SK-N-SH (cell line): ENCODE results near the gene DHRS12. TPM values are rescaled to one million over a fixed set of nuclear protein-coding genes. Genes with fewer than 3 reads are reported as not detected.

ENCODE experiments used
- CTCF ChIA-PET: fragments of 300-600, 350-600 bp; formaldehyde crosslinking; extraction: SDS; loops from one replicate; lab custom pipeline; 2021; lab: Yijun Ruan, JAX
- POLR2A ChIA-PET: fragments of 350-600 bp; sonication (Branson Sonifier 250); formaldehyde crosslinking; extraction: SDS; loops from one replicate; lab custom pipeline; 2020; ENCODE audit warnings: antibody characterized with exemption, inconsistent platforms; lab: Yijun Ruan, JAX
- DNase-seq: peaks from one replicate; pipeline ENCODE4 v3.0.0; 2012
- H2AFZ ChIP-seq: fragments of 200-600 bp; sonication (generic); 2 replicates; pipeline ENCODE4 v1.8.1; 2016; ENCODE audit warnings: antibody characterized with exemption, mild to moderate bottlenecking, low read depth
- H3F3A ChIP-seq: fragments of 200-600 bp; sonication (generic); replicated peaks from 2 replicates; pipeline ENCODE3; 2016; ENCODE audit warnings: antibody characterized with exemption, mild to moderate bottlenecking; ENCODE audit not compliant: insufficient read depth
- H3K27ac ChIP-seq, 2 experiments: fragments of 200-500 bp in 1 of 2; fragments of 200-600 bp in 1 of 2; sonication (Bioruptor generic) in 1 of 2; sonication (generic), shearing (Covaris generic) in 1 of 2; 2 replicates each; pipeline versions ENCODE4 v1.5.1 to v1.6.1; 2014 to 2016; ENCODE audit warnings: low read depth in 2 of 2, inconsistent platforms in 1 of 2, low read length in 1 of 2, mild to moderate bottlenecking in 1 of 2, mixed read lengths in 1 of 2
- H3K27me3 ChIP-seq: fragments of 200-600 bp; sonication (generic), shearing (Covaris generic); 2 replicates; pipeline ENCODE4 v1.6.1; 2016; ENCODE audit warnings: mixed run types; ENCODE audit not compliant: insufficient read depth
- H3K36me3 ChIP-seq, 2 experiments: fragments of 200-500 bp in 1 of 2; fragments of 200-600 bp in 1 of 2; sonication (Bioruptor generic) in 1 of 2; sonication (generic) in 1 of 2; replicated peaks in 1 of 2; 2 replicates each; pipeline versions ENCODE3 to v1.5.1; 2014 to 2016; ENCODE audit warnings: low read length in 1 of 2, mild to moderate bottlenecking in 1 of 2; ENCODE audit not compliant: insufficient read depth in 2 of 2, control insufficient read depth in 1 of 2
- H3K4me1 ChIP-seq, 2 experiments: fragments of 200-500 bp in 1 of 2; fragments of 200-600 bp in 1 of 2; sonication (Bioruptor generic) in 1 of 2; sonication (generic), shearing (Covaris generic) in 1 of 2; 2 replicates each; pipeline versions ENCODE4 v1.5.1 to v1.6.1; 2014 to 2016; ENCODE audit warnings: low read depth in 1 of 2, low read length in 1 of 2, mixed run types in 1 of 2; ENCODE audit not compliant: insufficient read depth in 2 of 2, control insufficient read depth in 1 of 2
- H3K4me2 ChIP-seq: fragments of 200-600 bp; sonication (generic), shearing (Covaris generic); 2 replicates; pipeline ENCODE4 v1.6.1; 2017; ENCODE audit warnings: mixed run types
- H3K4me3 ChIP-seq, 2 experiments: fragments of 200-500 bp in 1 of 2; fragments of 200-600 bp in 1 of 2; sonication (Bioruptor generic) in 1 of 2; sonication (generic), shearing (Covaris generic) in 1 of 2; 2 replicates each; pipeline versions ENCODE4 v1.5.1 to v1.8.1; 2014 to 2016; ENCODE audit warnings: low read depth in 2 of 2, inconsistent platforms in 1 of 2, low read length in 1 of 2, mild to moderate bottlenecking in 1 of 2, mixed read lengths in 1 of 2, moderate library complexity in 1 of 2
- H3K79me2 ChIP-seq: fragments of 200-600 bp; sonication (generic); 2 replicates; pipeline ENCODE4 v1.8.1; 2017; ENCODE audit warnings: mild to moderate bottlenecking; ENCODE audit not compliant: insufficient read depth
- H3K9ac ChIP-seq: fragments of 200-600 bp; sonication (generic); 2 replicates; pipeline ENCODE4 v1.6.1; 2017; ENCODE audit warnings: mixed run types
- H3K9me2 ChIP-seq: fragments of 200-600 bp; sonication (generic); 2 replicates; pipeline ENCODE4 v1.6.1; 2017; ENCODE audit warnings: mixed run types
- H3K9me3 ChIP-seq: fragments of 200-600 bp; sonication (generic); 2 replicates; pipeline ENCODE4 v1.6.1; 2017; ENCODE audit warnings: mixed run types, mild to moderate bottlenecking, moderate library complexity
- H4K20me1 ChIP-seq: fragments of 200-600 bp; sonication (generic); 2 replicates; pipeline ENCODE4 v1.6.1; 2017; ENCODE audit warnings: mild to moderate bottlenecking, mixed run types; ENCODE audit not compliant: insufficient read depth
- CTCF ChIP-seq: fragments of 200-600 bp; sonication (generic); IDR thresholded peaks from 2 replicates; pipeline ENCODE4 v1.6.1; 2017; ENCODE audit warnings: antibody characterized with exemption, mild to moderate bottlenecking, moderate library complexity
- EZH2phosphoT487 ChIP-seq: fragments of 200-600 bp; sonication (generic); IDR thresholded peaks from 2 replicates; pipeline ENCODE4 v1.6.1; 2017; ENCODE audit warnings: low read depth, mixed run types, mild to moderate bottlenecking, antibody characterized with exemption, moderate library complexity, borderline replicate concordance
- GATA2 ChIP-seq: sonication (generic); formaldehyde crosslinking; IDR thresholded peaks from 2 replicates; pipeline ENCODE4 v1.5.0; 2020; ENCODE audit warnings: mild to moderate bottlenecking, missing genetic modification reagents
- NFIC ChIP-seq: IDR thresholded peaks from 2 replicates; pipeline ENCODE4 v1.4.0; 2012; ENCODE audit warnings: borderline replicate concordance
- RAD21 ChIP-seq: IDR thresholded peaks from 2 replicates; pipeline ENCODE4 v1.6.1; 2012; ENCODE audit warnings: mild to moderate bottlenecking, low read length
- RXRA ChIP-seq: IDR thresholded peaks from 2 replicates; pipeline ENCODE4 v1.4.0; 2012; ENCODE audit warnings: low read depth, mild to moderate bottlenecking, borderline replicate concordance
- SIN3A ChIP-seq: IDR thresholded peaks from 2 replicates; pipeline ENCODE4 v1.6.1; 2012; ENCODE audit warnings: low read depth, mild to moderate bottlenecking, low read length, moderate library complexity, borderline replicate concordance
- SMC3 ChIP-seq: IDR thresholded peaks from 2 replicates; pipeline ENCODE4 v1.6.1; 2012; ENCODE audit warnings: low read depth, low read length, improper control_type of control experiment
- TAF1 ChIP-seq: IDR thresholded peaks from 2 replicates; pipeline ENCODE4 v1.6.1; 2012; ENCODE audit warnings: low read depth, mild to moderate bottlenecking, low read length, moderate library complexity, borderline replicate concordance
- TCF12 ChIP-seq: IDR thresholded peaks from 2 replicates; pipeline ENCODE4 v1.4.0; 2012
- USF2 ChIP-seq: fragments of 150-350 bp; IDR thresholded peaks from 2 replicates; pipeline ENCODE4 v1.6.1; 2017; ENCODE audit warnings: antibody characterized with exemption, low read length, low read depth, borderline replicate concordance
- YY1 ChIP-seq: IDR thresholded peaks from 2 replicates; pipeline ENCODE4 v1.4.0; 2012; ENCODE audit warnings: low read depth, mild to moderate bottlenecking
- WGBS: methylation state at CpG from one replicate; pipeline ENCODE4 v1.1.6; 2017; ENCODE audit warnings: low lambda C conversion rate; 5-methylcytosine and 5-hydroxymethylcytosine counted together
- polyA plus RNA-seq, 3 experiments: library from polyadenylated mRNA; depleted of rRNA; stranded (reverse); fragments of >200 nt; gene quantifications; 2 replicates each; pipeline ENCODE4 v1.2.3, GENCODE V29; 2012

Gene DHRS12
- polyA plus RNA-seq, 1 of the 3 experiments (the other 2 are of a cell fraction), result 9.6 TPM

DNA sequence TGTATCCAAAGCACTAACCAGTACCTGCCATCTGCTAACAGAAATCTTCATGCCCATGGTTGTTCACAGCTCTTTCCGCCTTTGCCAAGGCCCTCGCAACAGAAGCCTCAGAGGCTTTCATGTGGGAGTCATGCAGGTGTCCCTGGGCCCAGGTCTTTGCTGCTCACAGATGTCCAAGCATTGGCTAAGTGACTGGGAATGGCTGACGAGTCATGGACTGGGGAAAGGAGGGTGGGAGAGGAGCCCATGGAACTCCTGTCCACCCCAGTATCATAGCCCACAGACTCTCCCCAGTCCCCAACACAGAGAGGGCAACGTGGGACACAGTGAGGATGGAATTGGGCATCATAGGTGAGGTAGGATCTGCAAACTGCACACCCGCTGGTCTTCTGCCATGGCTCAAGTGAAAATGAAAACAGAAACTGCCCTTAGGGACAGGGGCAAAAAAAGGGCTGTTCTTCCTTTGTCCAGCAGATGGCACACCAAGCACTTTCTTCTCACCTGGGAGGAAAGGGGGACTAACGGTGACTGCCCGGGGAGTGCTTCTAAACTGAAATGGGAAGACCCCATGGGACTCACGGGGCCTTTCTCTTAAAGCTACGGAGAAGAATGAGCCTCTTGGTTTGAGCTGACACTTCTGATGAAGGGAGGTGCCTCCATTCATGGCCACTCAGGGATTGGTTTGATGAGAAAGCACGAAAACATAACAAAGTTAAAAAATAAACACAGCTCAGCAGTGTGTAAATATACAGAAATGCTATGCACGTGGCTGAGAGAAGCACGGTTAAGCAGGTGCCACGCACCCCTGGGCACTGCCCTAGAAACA lies 11.1 kb upstream of the DHRS12 start:
- H3K36me3 ChIP-seq, result no peaks in the 10 kb centered on the region
- H4K20me1 ChIP-seq, result no peaks in the 10 kb centered on the region
- no peaks in the 10 kb centered on the region for H3K9me2 ChIP-seq
- no peaks in the 10 kb centered on the region for H3K9me3 ChIP-seq
- peaks cover 0 to 14% of the 10 kb centered on the region in 2 experiments; a peak in 1 of 4 replicates for H3K4me1 ChIP-seq
- peak; percentile 79 for DNase-seq
- H3K4me3 ChIP-seq, result peak overlapping the region; percentile 23 to 47; a peak in 3 of 4 replicates
- ChIA-PET CTCF (interaction anchor here (0.6 to 4.7 kb wide), 43 partner anchors 8 to 604 kb away, joined by 3 to 51 read pairs (median 4); partner anchors contain the start of genes ATP7B and NEK5), POLR2A (no interaction called here)
- H3K27ac ChIP-seq, result no peak overlapping the region
- no peaks in the 10 kb centered on the region for H3F3A ChIP-seq
- 0 out of 2 replicates have a peak overlapping the region, but pooled peaks have one; percentile 12 for H3K9ac ChIP-seq
- peak overlapping the region; percentile 76; the same call in 1 of the 2 replicates for H2AFZ ChIP-seq
- no peak for TF ChIP-seq NFIC
- peak; percentile 83 for TF ChIP-seq CTCF
- peak; percentile 83 for TF ChIP-seq RAD21
- TF ChIP-seq SMC3, result peak; percentile 84
- TF ChIP-seq EZH2phosphoT487, result no peak
- no peaks in the 10 kb centered on the region for H3K27me3 ChIP-seq
- no peaks in the 10 kb centered on the region for H3K79me2 ChIP-seq
- WGBS, result 20% methylated on average over 11 of the region's 13 CpGs
- H3K4me2 ChIP-seq, result peak overlapping the region; percentile 73

- Histone ChIP-seq H3K4me1 (peaks cover 0 to 14% of the 10 kb centered on the region in 2 experiments; a peak in 1 of 4 replicates), H3K4me2 (no peak overlapping the region), H3K27me3 (no peaks in the 10 kb centered on the region), H3K9me2 (no peaks in the 10 kb centered on the region), H3K9me3 (no peaks in the 10 kb centered on the region), H4K20me1 (no peaks in the 10 kb centered on the region), H3F3A (no peaks in the 10 kb centered on the region)
- CTCF ChIA-PET, result interaction anchor here (0.6 to 4.7 kb wide), 18 partner anchors 9 to 603 kb away, joined by 3 to 51 read pairs (median 4); partner anchors contain the start of gene NEK5
- POLR2A ChIA-PET, result no interaction called here
- TF ChIP-seq RXRA (no peak), YY1 (no peak), TAF1 (no peak), EZH2phosphoT487 (no peak), SIN3A (no peak), USF2 (no peak), GATA2 (CRISPR knock-in tag) (no peak), TCF12 (no peak), RAD21 (no peak)
- TF ChIP-seq, all 33 proteins: peak for 0
- 93% methylated on average over 2 of the region's 2 CpGs for WGBS
- no peaks in the 10 kb centered on the region for H3K79me2 ChIP-seq
- no peak overlapping the region for H3K9ac ChIP-seq
- no peak for DNase-seq
- no peak overlapping the region for H3K4me3 ChIP-seq
- H2AFZ ChIP-seq, result no peak overlapping the region
- H3K36me3 ChIP-seq, result no peaks in the 10 kb centered on the region
- no peak overlapping the region for H3K27ac ChIP-seq
Measured at GRCh38 chr13:51814071-51814470, 10.1 kb upstream of the DHRS12 start.
